Skeletal muscle satellite cell (primary cell): ENCODE data around the gene NEUROD4.

Experiments
- H3K27me3 ChIP-seq: 2 replicates; pipeline ENCODE4 v1.7.0; 2013; ENCODE audit warnings: low read length; ENCODE audit not compliant: control insufficient read depth, insufficient read depth
- H3K36me3 ChIP-seq: 2 replicates; pipeline ENCODE4 v1.7.0; 2013; ENCODE audit warnings: mild to moderate bottlenecking, control low read depth, low read length; ENCODE audit not compliant: insufficient read depth
- H3K4me1 ChIP-seq: 2 replicates; pipeline ENCODE4 v1.7.0; 2013; ENCODE audit warnings: low read length; ENCODE audit not compliant: control insufficient read depth, insufficient read depth
- H3K4me2 ChIP-seq: 2 replicates; pipeline ENCODE4 v1.7.0; 2013; ENCODE audit warnings: mild to moderate bottlenecking, low read length
- H3K4me3 ChIP-seq: 2 replicates; pipeline ENCODE4 v1.7.0; 2013; ENCODE audit warnings: low read length
- H3K9ac ChIP-seq: 2 replicates; pipeline ENCODE4 v1.7.0; 2013; ENCODE audit warnings: mild to moderate bottlenecking, low read depth, low read length, moderate library complexity
- H3K9me3 ChIP-seq: replicated peaks from 2 replicates; pipeline ENCODE4 v1.7.0; 2013; ENCODE audit warnings: mild to moderate bottlenecking, control low read depth, low read length

NEUROD4 gene

GRCh38 chr12:55041345-55042055 lies 21.7 kb downstream of the NEUROD4 start:
- Histone ChIP-seq H3K36me3 (no peaks in the 10 kb centered on the region), H3K4me1 (no peaks in the 10 kb centered on the region), H3K9ac (no peak overlapping the region), H3K4me2 (no peak overlapping the region), H3K9me3 (no peaks in the 10 kb centered on the region), H3K4me3 (no peak overlapping the region), H3K27me3 (peaks cover 29% of the 10 kb centered on the region)

DNA sequence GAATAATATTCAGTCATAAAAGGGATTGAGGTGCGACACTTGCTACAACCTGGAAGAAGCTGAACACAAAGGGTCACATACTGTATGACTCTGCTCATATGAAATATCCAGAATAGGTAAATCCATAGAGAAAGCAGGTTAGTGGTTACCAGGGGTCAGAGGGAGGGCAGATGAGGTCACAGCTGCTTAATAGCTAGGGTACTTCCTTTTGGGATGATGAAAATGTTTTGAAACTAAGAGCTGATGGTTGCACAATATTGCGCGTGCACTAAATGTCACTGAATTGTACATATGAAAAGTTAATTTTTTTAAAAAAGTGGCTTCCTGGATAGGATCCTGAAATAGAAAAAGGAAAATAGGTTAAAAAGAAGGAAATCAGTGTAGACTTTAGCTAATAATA lies 23.8 kb downstream of the NEUROD4 start:
- Histone ChIP-seq H3K4me3 (no peak overlapping the region), H3K36me3 (no peaks in the 10 kb centered on the region), H3K4me2 (no peak overlapping the region), H3K9ac (no peak overlapping the region), H3K9me3 (no peaks in the 10 kb centered on the region), H3K4me1 (no peaks in the 10 kb centered on the region), H3K27me3 (peaks cover 13% of the 10 kb centered on the region)

- no peaks in the 10 kb centered on the region for H3K9me3 ChIP-seq
Observed at GRCh38 chr12:55044135-55044534, 24.4 kb downstream of the NEUROD4 start.

DNA sequence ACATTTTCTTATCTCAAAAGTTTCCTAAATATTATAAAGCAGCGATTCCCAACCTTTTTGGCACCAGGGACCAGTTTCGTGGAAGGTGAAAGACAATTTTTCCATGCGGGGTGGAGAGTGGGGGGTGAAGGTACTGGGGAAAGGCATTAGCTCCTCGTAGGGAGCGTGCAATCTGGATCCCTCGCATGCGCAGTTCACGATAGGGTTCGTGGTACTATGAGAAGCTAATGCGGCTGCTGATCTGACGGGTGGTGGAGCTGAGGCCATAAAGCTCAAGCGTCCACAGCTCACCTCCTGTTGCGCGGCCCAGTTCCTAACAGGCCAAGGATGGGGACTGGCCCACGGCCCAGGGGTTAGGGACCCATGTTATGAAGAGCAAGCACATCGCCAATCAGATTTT lies 29.9 kb downstream of the NEUROD4 start:
- Histone ChIP-seq H3K36me3 (no peaks in the 10 kb centered on the region), H3K9me3 (no peaks in the 10 kb centered on the region), H3K4me3 (no peak overlapping the region), H3K9ac (no peak overlapping the region), H3K27me3 (peaks cover 6% of the 10 kb centered on the region), H3K4me1 (no peaks in the 10 kb centered on the region), H3K4me2 (no peak overlapping the region)

More at GRCh38 chr12:55044135-55044534, 24.4 kb downstream of the NEUROD4 start:
- no peak overlapping the region for H3K4me2 ChIP-seq
- H3K9ac ChIP-seq: no peak overlapping the region
- no peaks in the 10 kb centered on the region for H3K36me3 ChIP-seq
- H3K4me1 ChIP-seq: no peaks in the 10 kb centered on the region
- no peak overlapping the region for H3K4me3 ChIP-seq
- peaks cover 7% of the 10 kb centered on the region for H3K27me3 ChIP-seq

DNA sequence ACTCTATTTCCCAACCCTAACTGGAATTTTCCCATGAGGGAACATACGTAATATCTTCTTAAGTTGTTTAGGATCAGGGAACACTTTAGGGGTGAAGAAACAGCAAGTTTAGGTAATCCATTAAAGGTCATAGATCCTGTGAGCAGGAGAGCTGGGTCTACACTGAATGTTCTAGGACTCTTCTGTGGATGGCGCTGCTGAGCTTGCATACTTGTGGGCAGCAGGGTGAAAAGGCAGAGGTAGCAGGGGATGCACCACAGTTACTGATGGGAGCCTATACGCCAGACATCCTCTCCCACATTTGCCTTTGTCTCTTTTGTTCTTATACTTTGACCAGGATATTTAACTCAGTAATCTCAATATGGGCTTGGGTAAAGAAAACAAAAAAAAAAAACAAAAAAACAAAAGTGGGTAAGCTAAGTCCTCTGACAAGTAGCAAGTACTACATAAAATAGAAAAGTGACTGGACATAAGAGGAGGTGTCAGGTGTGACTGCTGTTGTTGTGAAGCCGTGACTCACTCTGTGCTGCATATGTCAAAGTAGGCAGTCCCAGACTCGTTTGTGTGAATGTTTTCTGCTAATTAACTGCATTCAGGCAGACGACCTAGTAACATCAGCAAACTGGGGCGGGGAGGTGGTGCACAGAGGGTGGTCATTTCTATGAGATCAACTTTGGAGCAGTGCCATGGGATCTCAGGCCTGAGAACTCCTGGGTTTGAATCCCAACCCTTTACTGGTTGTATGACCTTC lies 31.6 kb downstream of the NEUROD4 start:
- H3K9ac ChIP-seq: no peak overlapping the region
- no peaks in the 10 kb centered on the region for H3K4me1 ChIP-seq
- H3K36me3 ChIP-seq: no peaks in the 10 kb centered on the region
- H3K4me2 ChIP-seq: no peak overlapping the region
- peaks cover 6% of the 10 kb centered on the region for H3K27me3 ChIP-seq
- no peaks in the 10 kb centered on the region for H3K9me3 ChIP-seq
- H3K4me3 ChIP-seq: no peak overlapping the region

- no peak overlapping the region for H3K4me2 ChIP-seq
- H3K27me3 ChIP-seq: peaks cover 18% of the 10 kb centered on the region
- no peak overlapping the region for H3K9ac ChIP-seq
- H3K9me3 ChIP-seq: no peaks in the 10 kb centered on the region
- H3K36me3 ChIP-seq: no peaks in the 10 kb centered on the region
- no peaks in the 10 kb centered on the region for H3K4me1 ChIP-seq
- H3K4me3 ChIP-seq: no peak overlapping the region
Observed at GRCh38 chr12:55057481-55057880, 37.7 kb downstream of the NEUROD4 start.

DNA sequence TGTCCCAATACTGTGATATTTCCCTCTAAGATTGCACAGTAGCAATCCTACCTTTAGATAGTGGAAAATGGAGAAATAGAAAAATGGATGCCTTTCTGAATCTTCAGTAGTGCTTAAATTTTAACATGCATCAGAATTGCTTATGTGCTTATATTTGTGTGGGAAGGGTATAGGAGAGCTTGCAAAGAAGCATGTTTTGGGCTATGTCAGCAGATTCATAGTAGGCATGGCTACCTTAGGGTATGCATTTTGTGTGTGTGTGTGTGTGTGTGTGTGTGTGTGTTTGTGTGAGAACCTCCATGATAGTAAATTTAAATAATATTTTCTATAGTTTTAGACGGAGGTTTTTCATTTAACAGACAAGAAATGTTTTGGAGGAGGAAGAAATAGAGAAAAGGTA lies 38.3 kb downstream of the NEUROD4 start:
- H3K9ac ChIP-seq: no peak overlapping the region
- no peaks in the 10 kb centered on the region for H3K4me1 ChIP-seq
- no peaks in the 10 kb centered on the region for H3K36me3 ChIP-seq
- H3K4me2 ChIP-seq: no peak overlapping the region
- H3K27me3 ChIP-seq: peaks cover 18% of the 10 kb centered on the region
- no peak overlapping the region for H3K4me3 ChIP-seq
- H3K9me3 ChIP-seq: no peaks in the 10 kb centered on the region

DNA sequence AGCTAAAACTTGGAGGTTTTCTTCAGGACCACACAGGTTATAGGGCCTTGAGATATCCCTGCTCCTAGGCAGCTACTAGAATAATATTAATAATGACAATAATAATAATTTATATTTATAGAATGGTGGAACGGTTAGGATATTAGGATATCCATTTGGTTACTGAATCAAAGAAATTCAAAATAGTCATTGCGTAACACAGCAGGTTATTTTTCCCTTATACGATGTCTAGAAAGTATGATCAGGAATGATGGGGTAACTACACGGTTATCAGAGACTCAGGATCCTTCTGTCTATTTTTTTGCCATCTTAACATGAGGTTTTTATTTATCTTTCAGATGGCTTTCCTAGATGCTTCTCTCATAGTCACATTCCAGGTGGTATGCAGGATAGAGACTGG lies 39.0 kb downstream of the NEUROD4 start:
- H3K4me3 ChIP-seq: no peak overlapping the region
- no peak overlapping the region for H3K9ac ChIP-seq
- no peaks in the 10 kb centered on the region for H3K36me3 ChIP-seq
- H3K4me2 ChIP-seq: no peak overlapping the region
- H3K4me1 ChIP-seq: no peaks in the 10 kb centered on the region
- peaks cover 16% of the 10 kb centered on the region for H3K27me3 ChIP-seq
- H3K9me3 ChIP-seq: no peaks in the 10 kb centered on the region

- no peaks in the 10 kb centered on the region for H3K4me1 ChIP-seq
- no peak overlapping the region for H3K9ac ChIP-seq
- H3K9me3 ChIP-seq: no peaks in the 10 kb centered on the region
- H3K36me3 ChIP-seq: no peaks in the 10 kb centered on the region
- H3K4me3 ChIP-seq: no peak overlapping the region
- H3K27me3 ChIP-seq: peaks cover 31% of the 10 kb centered on the region
- H3K4me2 ChIP-seq: no peak overlapping the region
Observed at GRCh38 chr12:55060470-55060869, 40.7 kb downstream of the NEUROD4 start.

- no peaks in the 10 kb centered on the region for H3K4me1 ChIP-seq
- peaks cover 36% of the 10 kb centered on the region for H3K27me3 ChIP-seq
- no peak overlapping the region for H3K9ac ChIP-seq
- H3K9me3 ChIP-seq: no peaks in the 10 kb centered on the region
- no peak overlapping the region for H3K4me2 ChIP-seq
- H3K36me3 ChIP-seq: no peaks in the 10 kb centered on the region
- no peak overlapping the region for H3K4me3 ChIP-seq
Observed at GRCh38 chr12:55061024-55061423, 41.2 kb downstream of the NEUROD4 start.

DNA sequence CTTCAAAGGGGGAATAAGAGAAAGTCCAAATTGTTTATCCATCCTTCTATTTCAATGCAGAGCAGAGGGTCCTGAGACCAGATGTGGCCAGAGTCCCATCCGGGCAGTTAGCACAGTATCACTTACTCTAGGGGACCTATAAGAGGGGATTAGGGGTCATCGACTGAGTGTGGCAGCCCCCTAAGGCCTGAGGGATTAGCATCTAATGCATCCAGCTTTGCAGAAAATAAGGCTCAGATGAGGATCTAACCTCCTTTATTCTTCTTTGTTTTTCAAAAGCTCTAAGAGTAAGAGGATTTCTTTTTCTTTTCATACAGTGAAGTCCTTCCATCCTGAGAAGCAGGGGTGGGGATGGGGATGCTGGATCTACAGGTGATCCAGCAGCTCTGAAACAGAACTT lies 43.5 kb downstream of the NEUROD4 start:
- Histone ChIP-seq H3K4me2 (no peak overlapping the region), H3K4me1 (no peaks in the 10 kb centered on the region), H3K4me3 (no peak overlapping the region), H3K9me3 (no peaks in the 10 kb centered on the region), H3K9ac (no peak overlapping the region), H3K36me3 (no peaks in the 10 kb centered on the region), H3K27me3 (peaks cover 42% of the 10 kb centered on the region)

GRCh38 chr12:55065535-55065934 lies 45.8 kb downstream of the NEUROD4 start:
- Histone ChIP-seq H3K4me3 (no peak overlapping the region), H3K9me3 (no peaks in the 10 kb centered on the region), H3K4me1 (no peaks in the 10 kb centered on the region), H3K9ac (no peak overlapping the region), H3K36me3 (no peaks in the 10 kb centered on the region), H3K27me3 (peaks cover 33% of the 10 kb centered on the region), H3K4me2 (no peak overlapping the region)
